HG03095 (cell line): Measurements from ENCODE around the gene RALBP1.

Experiments used
- ATAC-seq: cut with Tn5 transposase; IDR thresholded peaks from one replicate; pipeline ENCODE4 v1.9.1; 2021; ENCODE audit warnings: moderate library complexity; ENCODE audit not compliant: unreplicated experiment

The RALBP1 gene

DNA sequence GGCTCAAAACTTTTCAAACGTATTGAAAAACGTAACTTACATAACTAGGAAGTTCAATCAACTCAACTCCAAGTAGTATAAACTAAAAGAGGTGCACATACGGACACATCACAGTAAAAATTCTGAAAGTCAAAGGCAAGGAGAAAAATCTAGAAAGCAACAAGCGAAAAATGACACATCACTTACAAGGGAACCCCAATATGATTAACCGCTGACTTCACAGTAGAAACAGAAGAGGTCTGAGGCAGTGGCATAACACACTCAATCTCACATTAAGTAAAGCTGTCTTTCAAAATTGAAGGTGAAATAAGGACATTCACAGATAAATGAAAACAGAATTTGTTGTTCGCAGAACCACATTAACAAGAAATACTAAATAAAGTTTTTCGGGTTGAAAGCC, 106.4 kb downstream of the RALBP1 start:
- ATAC-seq = no peak

GRCh38 chr18:9586814-9587213, 111.5 kb downstream of the RALBP1 start:
- no peak for ATAC-seq
